ENCODE measurements around the gene INPP5K. TPM values are rescaled to one million over a fixed set of nuclear protein-coding genes. Genes with fewer than 3 reads are reported as not detected.

The INPP5K gene
- total RNA-seq, 1 donor from 2014 or later: 22.4 TPM

GRCh38 chr17:1471911-1472821 is 44.2 kb downstream of the INPP5K start:
- no peak overlapping the region for H3K4me3 Mint-ChIP-seq

GRCh38 chr17:1471490-1471889 is 44.9 kb downstream of the INPP5K start:
- no peak for DNase-seq (ENCODE audit: low spot score in 2 of 2, unreplicated experiment in 2 of 2)
- no peaks in the 10 kb centered on the region for H3K9me3 Mint-ChIP-seq
- no peaks in the 10 kb centered on the region for H3K4me1 Mint-ChIP-seq
- H3K27ac Mint-ChIP-seq: no peak overlapping the region
- H3K36me3 Mint-ChIP-seq: peaks cover 33% of the 10 kb centered on the region
- no peak for TF ChIP-seq CTCF (IDR thresholded peaks at IDR 0.05; ENCODE audit: unreplicated experiment)
- no peaks in the 10 kb centered on the region for H3K27me3 Mint-ChIP-seq (ENCODE audit: low read depth)
- no peak overlapping the region for H3K4me3 Mint-ChIP-seq

More at GRCh38 chr17:1471911-1472821, 44.2 kb downstream of the INPP5K start:
- no peak for TF ChIP-seq CTCF (IDR thresholded peaks at IDR 0.05; ENCODE audit: unreplicated experiment)
- Mint-ChIP-seq H3K4me1 (no peaks in the 10 kb centered on the region), H3K27me3 (ENCODE audit: low read depth) (no peaks in the 10 kb centered on the region), H3K27ac (no peak overlapping the region), H3K9me3 (no peaks in the 10 kb centered on the region), H3K36me3 (peaks cover 33% of the 10 kb centered on the region)
- DNase-seq (ENCODE audit: low spot score in 2 of 2, unreplicated experiment in 2 of 2): no peak

- H3K27ac Mint-ChIP-seq: no peak overlapping the region
- DNase-seq (ENCODE audit: low spot score in 2 of 2, unreplicated experiment in 2 of 2): no peak
- no peaks in the 10 kb centered on the region for H3K9me3 Mint-ChIP-seq
- H3K4me3 Mint-ChIP-seq: no peak overlapping the region
- no peaks in the 10 kb centered on the region for H3K4me1 Mint-ChIP-seq
- peaks cover 33% of the 10 kb centered on the region for H3K36me3 Mint-ChIP-seq
- H3K27me3 Mint-ChIP-seq (ENCODE audit: low read depth): no peaks in the 10 kb centered on the region
- no peak for TF ChIP-seq CTCF (IDR thresholded peaks at IDR 0.05; ENCODE audit: unreplicated experiment)
These were observed 45.5 kb downstream of the INPP5K start for GRCh38 chr17:1470755-1471462.

- no peaks in the 10 kb centered on the region for H3K9me3 Mint-ChIP-seq
- no peaks in the 10 kb centered on the region for H3K27me3 Mint-ChIP-seq (ENCODE audit: low read depth)
- peaks cover 29% of the 10 kb centered on the region for H3K36me3 Mint-ChIP-seq
- DNase-seq (ENCODE audit: low spot score in 2 of 2, unreplicated experiment in 2 of 2): no peak
- H3K27ac Mint-ChIP-seq: no peak overlapping the region
- H3K4me3 Mint-ChIP-seq: no peak overlapping the region
- no peaks in the 10 kb centered on the region for H3K4me1 Mint-ChIP-seq
- TF ChIP-seq CTCF (IDR thresholded peaks at IDR 0.05; ENCODE audit: unreplicated experiment): no peak
These were observed 46.2 kb downstream of the INPP5K start for GRCh38 chr17:1470071-1470754.

- no peak for TF ChIP-seq CTCF (IDR thresholded peaks at IDR 0.05; ENCODE audit: unreplicated experiment)
- Mint-ChIP-seq H3K27ac (no peak overlapping the region), H3K9me3 (no peaks in the 10 kb centered on the region), H3K4me3 (no peak overlapping the region), H3K4me1 (no peaks in the 10 kb centered on the region), H3K36me3 (peaks cover 29% of the 10 kb centered on the region), H3K27me3 (ENCODE audit: low read depth) (no peaks in the 10 kb centered on the region)
- no peak for DNase-seq (ENCODE audit: low spot score in 2 of 2, unreplicated experiment in 2 of 2)
These were observed 47.1 kb downstream of the INPP5K start for GRCh38 chr17:1469231-1469852.

All from mesothelial cell of epicardium (in vitro differentiated cells).